Parathyroid adenoma (tissue), 2 donors: ENCODE data around the gene PRKD1.
"Not testable (repeated sequence)": the region's sequence is repeated elsewhere in the genome, so short reads cannot be mapped to it uniquely, and the experiment has no call there.

Source experiments
- H2AFZ ChIP-seq: fragments of 300-600 bp; sonication (generic); one replicate; pipeline ENCODE4 v1.7.0; 2017; ENCODE audit warnings: antibody characterized with exemption, mild to moderate bottlenecking
- H3K27ac ChIP-seq: fragments of 300-600 bp; sonication (generic); one replicate; pipeline ENCODE4 v1.7.0; 2017
- H3K27me3 ChIP-seq: fragments of 300-600 bp; sonication (generic); one replicate; pipeline ENCODE4 v1.7.0; 2017; ENCODE audit warnings: low read length; ENCODE audit not compliant: control insufficient read depth, insufficient read depth
- H3K36me3 ChIP-seq: fragments of 300-600 bp; sonication (generic); one replicate; pipeline ENCODE4 v1.7.0; 2017; ENCODE audit warnings: low read length; ENCODE audit not compliant: control insufficient read depth, insufficient read depth
- H3K4me1 ChIP-seq: fragments of 300-600 bp; sonication (generic); one replicate; pipeline ENCODE4 v1.7.0; 2017; ENCODE audit warnings: control low read depth
- H3K4me2 ChIP-seq: fragments of 300-600 bp; sonication (generic); one replicate; pipeline ENCODE4 v1.7.0; 2017; ENCODE audit warnings: low read length
- H3K4me3 ChIP-seq: fragments of 300-600 bp; sonication (generic); one replicate; pipeline ENCODE4 v1.7.0; 2017; ENCODE audit warnings: low read depth, low read length
- H3K79me2 ChIP-seq: fragments of 300-600 bp; sonication (generic); one replicate; pipeline ENCODE4 v1.7.0; 2017; ENCODE audit warnings: control low read depth
- H3K9ac ChIP-seq: fragments of 300-600 bp; sonication (generic); one replicate; pipeline ENCODE4 v1.7.0; 2017; ENCODE audit warnings: mild to moderate bottlenecking
- H3K9me3 ChIP-seq: fragments of 300-600 bp; sonication (generic); one replicate; pipeline ENCODE4 v1.7.0; 2017; ENCODE audit warnings: low read length; ENCODE audit not compliant: control insufficient read depth
- TF ChIP-seq, protein P1 (sequence below): fragments of 300-600 bp; sonication (generic); IDR thresholded peaks from one replicate; pipeline ENCODE4 v1.7.0; 2017; ENCODE audit warnings: antibody characterized with exemption, mild to moderate bottlenecking
- donor health status: primary hyperparathyroidism.

The PRKD1 gene

DNA sequence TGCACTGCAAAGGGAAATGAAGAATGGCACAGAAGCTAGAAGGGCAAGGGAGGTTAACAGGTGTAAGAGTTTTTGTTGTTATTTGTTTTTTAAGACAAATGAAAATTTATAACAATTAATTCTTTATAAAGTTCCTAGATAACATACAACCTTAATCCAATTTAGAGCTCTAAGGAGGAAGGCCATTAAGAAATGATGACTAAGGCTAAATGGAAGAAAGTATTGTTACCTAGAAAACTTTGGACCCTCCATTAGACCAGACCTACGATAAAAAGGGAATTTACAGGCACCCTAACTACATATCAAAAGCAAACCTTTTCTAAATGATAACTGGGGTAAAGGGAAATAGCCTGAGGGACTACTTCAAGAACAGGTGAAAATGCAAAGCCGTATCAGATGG is 130.8 kb downstream of the PRKD1 start:
- peaks cover 3% of the 10 kb centered on the region for H3K79me2 ChIP-seq
- H3K4me1 ChIP-seq: no peaks in the 10 kb centered on the region
- TF ChIP-seq, protein P1, sequence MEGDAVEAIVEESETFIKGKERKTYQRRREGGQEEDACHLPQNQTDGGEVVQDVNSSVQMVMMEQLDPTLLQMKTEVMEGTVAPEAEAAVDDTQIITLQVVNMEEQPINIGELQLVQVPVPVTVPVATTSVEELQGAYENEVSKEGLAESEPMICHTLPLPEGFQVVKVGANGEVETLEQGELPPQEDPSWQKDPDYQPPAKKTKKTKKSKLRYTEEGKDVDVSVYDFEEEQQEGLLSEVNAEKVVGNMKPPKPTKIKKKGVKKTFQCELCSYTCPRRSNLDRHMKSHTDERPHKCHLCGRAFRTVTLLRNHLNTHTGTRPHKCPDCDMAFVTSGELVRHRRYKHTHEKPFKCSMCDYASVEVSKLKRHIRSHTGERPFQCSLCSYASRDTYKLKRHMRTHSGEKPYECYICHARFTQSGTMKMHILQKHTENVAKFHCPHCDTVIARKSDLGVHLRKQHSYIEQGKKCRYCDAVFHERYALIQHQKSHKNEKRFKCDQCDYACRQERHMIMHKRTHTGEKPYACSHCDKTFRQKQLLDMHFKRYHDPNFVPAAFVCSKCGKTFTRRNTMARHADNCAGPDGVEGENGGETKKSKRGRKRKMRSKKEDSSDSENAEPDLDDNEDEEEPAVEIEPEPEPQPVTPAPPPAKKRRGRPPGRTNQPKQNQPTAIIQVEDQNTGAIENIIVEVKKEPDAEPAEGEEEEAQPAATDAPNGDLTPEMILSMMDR: no peak

DNA sequence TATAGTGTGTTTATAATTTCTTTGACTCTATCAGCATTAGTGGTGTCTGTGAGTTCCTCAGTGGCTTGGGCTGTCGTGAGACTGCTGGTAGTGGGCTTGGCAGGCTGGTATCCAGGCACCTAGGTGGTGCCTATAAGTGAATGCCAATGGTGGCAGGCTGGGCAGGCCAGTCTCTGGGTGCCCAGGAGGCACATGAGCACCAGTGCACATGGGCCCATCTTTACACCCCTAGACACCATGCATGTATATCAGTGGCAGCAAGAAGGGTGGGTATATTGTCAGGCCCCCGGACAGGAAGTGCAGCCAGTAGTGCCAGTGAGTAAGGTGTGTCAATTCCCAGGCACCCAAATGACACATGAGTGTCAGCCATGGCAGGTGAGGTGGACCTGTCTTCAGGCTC is 138.2 kb downstream of the PRKD1 start:
- H3K79me2 ChIP-seq: peaks cover 5% of the 10 kb centered on the region
- H3K27me3 ChIP-seq: no peaks in the 10 kb centered on the region
- no peaks in the 10 kb centered on the region for H3K36me3 ChIP-seq
- no peaks in the 10 kb centered on the region for H3K9me3 ChIP-seq
- H2AFZ ChIP-seq: no peak overlapping the region
- TF ChIP-seq, protein P1: no peak
- H3K4me2 ChIP-seq: no peak overlapping the region
- no peak overlapping the region for H3K9ac ChIP-seq
- H3K27ac ChIP-seq: no peak overlapping the region
- no peak overlapping the region for H3K4me3 ChIP-seq
- peaks cover 4% of the 10 kb centered on the region for H3K4me1 ChIP-seq

More for the DNA sequence above, 130.8 kb downstream of the PRKD1 start:
- Histone ChIP-seq H3K9me3 (no peaks in the 10 kb centered on the region), H2AFZ (no peak overlapping the region), H3K27me3 (no peaks in the 10 kb centered on the region), H3K4me2 (no peak overlapping the region), H3K4me3 (no peak overlapping the region), H3K9ac (no peak overlapping the region), H3K27ac (no peak overlapping the region), H3K36me3 (no peaks in the 10 kb centered on the region)

DNA sequence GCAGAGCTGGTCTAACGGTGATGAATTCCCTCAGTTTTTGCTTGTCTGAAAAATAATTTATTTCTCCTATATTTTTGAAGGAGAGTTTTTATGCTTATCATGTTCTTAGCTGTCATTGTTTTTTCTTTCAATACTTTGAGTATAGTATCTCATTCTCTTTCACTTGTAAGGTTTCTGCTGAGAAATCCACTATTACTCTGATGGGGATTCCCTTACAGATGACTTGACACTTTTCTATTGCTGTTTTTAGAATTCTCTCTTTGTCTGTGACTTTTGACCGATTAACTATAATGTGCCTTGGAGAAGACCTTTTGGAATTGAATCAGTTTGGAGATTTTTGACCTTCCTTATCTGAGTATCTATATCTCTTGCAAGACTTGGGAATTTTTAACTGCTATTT is 139.6 kb downstream of the PRKD1 start:
- peaks cover 4% of the 10 kb centered on the region for H3K4me1 ChIP-seq
- H3K9me3 ChIP-seq: no peaks in the 10 kb centered on the region
- TF ChIP-seq, protein P1: no peak
- H3K79me2 ChIP-seq: peaks cover 5% of the 10 kb centered on the region
- H3K4me3 ChIP-seq: no peak overlapping the region
- no peak overlapping the region for H2AFZ ChIP-seq
- no peak overlapping the region for H3K4me2 ChIP-seq
- no peak overlapping the region for H3K9ac ChIP-seq
- no peaks in the 10 kb centered on the region for H3K36me3 ChIP-seq
- no peak overlapping the region for H3K27ac ChIP-seq
- no peaks in the 10 kb centered on the region for H3K27me3 ChIP-seq

DNA sequence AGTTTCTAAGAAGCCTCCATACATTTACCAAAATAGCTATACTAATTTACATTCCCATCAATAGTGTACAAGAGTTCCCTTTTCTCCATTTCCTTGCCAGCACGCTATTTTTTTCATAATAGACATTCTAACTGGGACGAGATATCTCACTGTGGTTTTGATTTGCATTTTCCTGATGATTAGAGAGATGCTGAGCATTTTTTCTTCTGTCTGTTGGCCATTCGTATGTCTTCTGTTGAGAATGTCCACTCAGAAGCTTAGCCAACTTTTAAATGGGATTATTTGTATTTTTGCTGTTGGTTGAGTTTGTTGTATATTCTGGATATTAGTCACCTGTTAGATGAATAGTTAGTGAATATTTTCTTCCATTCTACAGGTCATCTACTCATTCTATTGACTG is 144.1 kb downstream of the PRKD1 start:
- Histone ChIP-seq H3K36me3 (no peaks in the 10 kb centered on the region), H3K79me2 (no peaks in the 10 kb centered on the region)
- TF ChIP-seq, protein P1: no peak

DNA sequence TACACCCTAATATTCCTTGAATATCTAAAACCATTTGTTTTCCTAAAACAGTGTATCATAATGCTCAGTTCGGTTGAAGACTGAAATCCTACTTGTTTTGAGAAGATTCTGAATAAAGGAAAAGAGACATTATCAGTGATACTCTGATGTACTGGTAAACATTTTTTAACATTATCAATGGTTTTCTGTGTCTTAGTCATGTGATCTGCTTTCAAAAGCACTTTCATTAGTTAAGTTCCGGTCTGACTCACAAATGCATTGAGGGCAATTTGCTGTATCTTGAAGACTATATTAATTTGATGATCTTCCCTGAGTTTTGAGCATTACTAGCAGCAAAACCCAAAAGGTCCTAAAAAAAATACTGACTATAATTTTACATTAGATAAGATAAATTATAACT is 145.6 kb downstream of the PRKD1 start:
- Histone ChIP-seq H2AFZ (no peak overlapping the region), H3K9me3 (no peaks in the 10 kb centered on the region), H3K4me2 (no peak overlapping the region), H3K4me3 (no peak overlapping the region), H3K9ac (no peak overlapping the region), H3K27ac (no peak overlapping the region), H3K27me3 (no peaks in the 10 kb centered on the region), H3K79me2 (no peaks in the 10 kb centered on the region), H3K4me1 (no peaks in the 10 kb centered on the region), H3K36me3 (no peaks in the 10 kb centered on the region)
- TF ChIP-seq, protein P1: no peak

More for the DNA sequence above, 144.1 kb downstream of the PRKD1 start:
- Histone ChIP-seq H3K9ac (no peak overlapping the region), H3K9me3 (no peaks in the 10 kb centered on the region), H3K4me1 (no peaks in the 10 kb centered on the region), H2AFZ (no peak overlapping the region), H3K4me3 (no peak overlapping the region), H3K4me2 (no peak overlapping the region), H3K27ac (no peak overlapping the region), H3K27me3 (no peaks in the 10 kb centered on the region)

DNA sequence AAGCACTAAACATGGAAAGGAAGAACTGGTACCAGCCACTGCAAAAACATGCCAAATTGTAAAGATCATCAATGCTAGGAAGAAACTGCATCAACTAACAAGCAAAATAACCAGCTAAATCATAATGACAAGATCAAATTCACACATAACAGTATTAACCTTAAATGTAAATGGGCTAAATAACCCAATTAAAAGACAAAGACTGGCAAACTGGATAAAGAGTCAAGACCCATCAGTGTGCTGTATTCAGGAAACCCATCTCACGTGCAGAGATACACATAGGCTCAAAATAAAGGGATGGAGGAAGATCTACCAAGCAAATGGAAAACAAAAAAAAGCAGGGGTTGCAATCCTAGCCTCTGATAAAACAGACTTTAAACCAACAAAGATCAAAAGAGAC is 150.5 kb downstream of the PRKD1 start:
- H2AFZ ChIP-seq, H3K9me3 ChIP-seq, H3K4me3 ChIP-seq, H3K36me3 ChIP-seq, H3K79me2 ChIP-seq, H3K4me1 ChIP-seq, H3K27me3 ChIP-seq, H3K9ac ChIP-seq, H3K27ac ChIP-seq, H3K4me2 ChIP-seq: not testable (repeated sequence)
